Neutrophil (primary cell): ENCODE measurements around the gene PILRB.
"Not testable (repeated sequence)": the region's sequence is repeated elsewhere in the genome, so short reads cannot be mapped to it uniquely, and the experiment has no call there.

ENCODE experiments used
- H3K27ac ChIP-seq: fragments of 200-600 bp; sonication (generic); 2 replicates; pipeline ENCODE4 v1.5.1; 2016; ENCODE audit warnings: mild to moderate bottlenecking, moderate library complexity
- H3K27me3 ChIP-seq: fragments of 200-600 bp; sonication (generic); 2 replicates; pipeline ENCODE4 v1.6.0; 2016; ENCODE audit warnings: mild to moderate bottlenecking
- H3K36me3 ChIP-seq: fragments of 200-600 bp; sonication (generic); 2 replicates; pipeline ENCODE4 v1.5.1; 2017
- H3K4me1 ChIP-seq, 2 experiments: fragments of 200-600 bp in 1 of 2; sonication (generic) in 1 of 2; 1 replicate in 1 of 2; 2 replicates in 1 of 2; pipeline versions ENCODE4 v1.5.1 to v1.6.1; 2013 to 2016; ENCODE audit warnings: low read depth in 1 of 2, low read length in 1 of 2, mild to moderate bottlenecking in 1 of 2, moderate library complexity in 1 of 2; ENCODE audit not compliant: control insufficient read depth in 1 of 2, insufficient read depth in 1 of 2
- H3K4me3 ChIP-seq, 2 experiments: fragments of 200-600 bp in 1 of 2; sonication (generic) in 1 of 2; 1 replicate in 1 of 2; 2 replicates in 1 of 2; pipeline ENCODE4 v1.5.1; 2013 to 2016; ENCODE audit warnings: low read depth in 1 of 2, low read length in 1 of 2, mild to moderate bottlenecking in 1 of 2, moderate library complexity in 1 of 2
- H3K9me3 ChIP-seq: fragments of 200-600 bp; sonication (generic); 2 replicates; pipeline ENCODE4 v1.5.1; 2016
- CTCF ChIP-seq: fragments of 200-600 bp; sonication (generic); IDR thresholded peaks from 2 replicates; pipeline ENCODE4 v1.5.1; 2016; ENCODE audit warnings: antibody characterized with exemption

PILRB gene

GRCh38 chr7:100342765-100343164 lies 15.2 kb upstream of the PILRB start:
- H3K9me3 ChIP-seq: no peaks in the 10 kb centered on the region
- H3K27ac ChIP-seq: peak overlapping the region; percentile 31
- H3K4me1 ChIP-seq: peaks cover 6% of the 10 kb centered on the region in 2 experiments
- no peak for TF ChIP-seq CTCF
- H3K27me3 ChIP-seq: no peaks in the 10 kb centered on the region
- H3K4me3 ChIP-seq: no peak overlapping the region
- H3K36me3 ChIP-seq: peaks cover 26% of the 10 kb centered on the region

DNA sequence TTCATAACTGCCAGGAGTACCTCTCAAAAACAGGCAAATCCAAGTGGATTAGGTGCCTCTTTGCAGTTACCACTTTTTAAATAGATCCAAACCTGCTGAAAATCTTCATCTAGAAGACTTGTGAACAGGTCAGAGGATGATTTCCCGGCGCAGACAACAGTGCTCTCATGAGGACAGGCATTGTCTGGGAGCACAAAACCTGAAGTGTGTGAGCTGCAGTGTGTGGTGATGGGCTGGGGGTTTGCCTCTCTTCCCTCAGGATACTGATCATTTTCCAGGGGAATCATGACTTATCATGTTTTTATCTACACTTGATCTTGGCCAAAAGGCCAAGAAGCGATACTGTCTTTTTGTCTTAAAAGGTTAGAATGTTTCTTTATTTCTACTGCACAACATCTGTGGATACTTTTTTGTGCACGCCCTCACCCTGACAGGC lies 13.8 kb upstream of the PILRB start:
- H3K27me3 ChIP-seq, H3K4me1 ChIP-seq, H3K4me3 ChIP-seq, H3K9me3 ChIP-seq: not testable (repeated sequence)
- Histone ChIP-seq H3K36me3 (peaks cover 26% of the 10 kb centered on the region), H3K27ac (peak overlapping the region; percentile 86)

GRCh38 chr7:100344560-100345287 lies 13.2 kb upstream of the PILRB start:
- H3K27me3 ChIP-seq, H3K4me1 ChIP-seq, H3K4me3 ChIP-seq, H3K9me3 ChIP-seq: not testable (repeated sequence)
- peak; percentile 57 for TF ChIP-seq CTCF
- Histone ChIP-seq H3K27ac (peak overlapping the region; percentile 86), H3K36me3 (peaks cover 29% of the 10 kb centered on the region)

DNA sequence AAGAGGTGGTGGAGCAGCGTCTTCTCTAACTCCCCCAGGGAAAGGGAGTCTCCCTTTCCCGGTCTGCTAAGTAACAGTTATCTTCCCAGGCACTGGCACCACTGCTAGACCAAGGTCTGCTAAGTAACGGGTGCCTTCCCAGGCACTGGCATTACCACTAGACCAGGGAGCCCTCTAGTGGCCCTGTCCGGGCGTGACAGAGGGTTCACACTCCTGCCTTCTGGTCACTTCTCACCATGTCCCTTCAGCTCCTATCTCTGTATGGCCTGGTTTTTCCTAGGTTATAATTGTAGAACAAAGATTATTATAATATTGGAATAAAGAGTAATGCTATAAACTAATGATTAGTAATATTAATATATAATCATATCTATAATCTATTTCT lies 12.6 kb upstream of the PILRB start:
- not testable (repeated sequence) for H3K27me3 ChIP-seq, H3K4me1 ChIP-seq, H3K4me3 ChIP-seq, H3K9me3 ChIP-seq
- peaks cover 33% of the 10 kb centered on the region for H3K36me3 ChIP-seq
- peak overlapping the region; percentile 86 for H3K27ac ChIP-seq
- TF ChIP-seq CTCF: peak; percentile 79

GRCh38 chr7:100346921-100347320 lies 11.0 kb upstream of the PILRB start:
- no peak for TF ChIP-seq CTCF
- Histone ChIP-seq H3K36me3 (peaks cover 37% of the 10 kb centered on the region), H3K27ac (peak overlapping the region; percentile 27), H3K4me1 (peaks cover 12% of the 10 kb centered on the region in 2 experiments), H3K27me3 (no peaks in the 10 kb centered on the region), H3K4me3 (no peak overlapping the region), H3K9me3 (no peaks in the 10 kb centered on the region)

DNA sequence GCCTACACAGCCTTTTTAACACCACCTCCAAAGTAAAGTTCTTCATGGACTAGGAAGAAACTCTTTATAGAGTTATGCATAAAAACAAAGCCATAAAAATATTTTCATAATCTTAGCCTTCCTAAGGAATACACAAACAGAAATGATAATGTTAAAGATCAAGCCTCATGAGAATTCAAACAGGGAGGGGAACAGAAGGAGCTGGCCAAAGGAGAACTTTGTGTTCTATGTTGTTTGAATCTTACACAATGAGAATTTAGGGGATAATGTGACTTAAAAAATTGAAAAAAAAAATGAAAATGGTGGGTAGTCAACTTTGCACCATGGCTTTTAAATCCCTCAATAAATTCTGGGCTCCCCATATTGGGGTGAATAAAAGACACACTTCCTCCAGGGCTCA lies 9.1 kb upstream of the PILRB start:
- Histone ChIP-seq H3K27ac (no peak overlapping the region), H3K27me3 (no peaks in the 10 kb centered on the region)

More for the DNA sequence above, 9.1 kb upstream of the PILRB start:
- Histone ChIP-seq H3K4me1 (peaks cover 25 to 26% of the 10 kb centered on the region in 2 experiments), H3K36me3 (peaks cover 47% of the 10 kb centered on the region), H3K4me3 (no peak overlapping the region), H3K9me3 (no peaks in the 10 kb centered on the region)
- TF ChIP-seq CTCF: no peak
